Measurements from ENCODE around the gene TIMP3. TPM values are rescaled to one million over a fixed set of nuclear protein-coding genes. Genes with fewer than 3 reads are reported as not detected.

TIMP3 gene
- total RNA-seq, 6 donors from 2014 or later: 196 to 659 (median 531) TPM

DNA sequence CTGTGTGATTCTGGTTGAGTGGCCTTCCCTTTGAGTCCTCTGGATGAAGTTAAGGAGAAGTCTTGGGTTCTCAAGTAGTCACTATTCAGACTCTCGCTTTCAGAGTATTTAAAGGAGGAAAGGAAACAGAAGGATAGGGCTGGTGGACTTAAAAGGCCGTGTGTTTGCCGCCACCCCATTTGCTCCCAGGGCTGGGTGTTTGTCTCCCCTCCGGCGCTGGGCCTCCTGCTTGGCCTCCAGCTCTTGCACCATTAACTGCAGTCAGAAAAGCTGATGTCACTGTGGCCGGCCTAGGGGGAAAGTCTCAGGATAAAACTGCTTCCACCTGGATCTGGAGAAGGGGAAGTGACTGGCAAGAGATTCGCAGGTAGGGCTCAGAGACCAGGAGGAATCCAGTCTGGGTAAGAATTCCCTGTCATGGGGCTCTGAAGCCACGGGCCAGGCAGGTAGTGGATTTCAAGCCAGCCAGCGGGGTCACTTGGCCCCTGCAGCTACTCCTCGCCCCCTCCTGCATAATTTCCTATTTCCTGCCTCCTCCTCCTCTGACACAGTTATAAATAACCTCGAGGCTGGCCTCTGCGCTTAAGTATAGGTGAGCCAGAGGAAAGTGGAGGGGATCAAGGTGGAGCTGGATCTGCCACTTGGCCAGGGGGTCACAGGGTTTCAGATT is 17.1 kb downstream of the TIMP3 start:
- peaks cover 0 to 69% (median 5%) of the 10 kb centered on the region in 4 donors for H3K36me3 ChIP-seq
- DNase-seq (no peak), ATAC-seq (ENCODE audit: low FRiP score in 2 of 2) (no peak)
- no peaks in the 10 kb centered on the region for H3K9me3 ChIP-seq
- no peak overlapping the region for H3K4me3 ChIP-seq
- 52 to 58% methylated on average over 11 to 12 of the region's 12 CpGs for WGBS, 2 donors
- TF ChIP-seq, protein P1, sequence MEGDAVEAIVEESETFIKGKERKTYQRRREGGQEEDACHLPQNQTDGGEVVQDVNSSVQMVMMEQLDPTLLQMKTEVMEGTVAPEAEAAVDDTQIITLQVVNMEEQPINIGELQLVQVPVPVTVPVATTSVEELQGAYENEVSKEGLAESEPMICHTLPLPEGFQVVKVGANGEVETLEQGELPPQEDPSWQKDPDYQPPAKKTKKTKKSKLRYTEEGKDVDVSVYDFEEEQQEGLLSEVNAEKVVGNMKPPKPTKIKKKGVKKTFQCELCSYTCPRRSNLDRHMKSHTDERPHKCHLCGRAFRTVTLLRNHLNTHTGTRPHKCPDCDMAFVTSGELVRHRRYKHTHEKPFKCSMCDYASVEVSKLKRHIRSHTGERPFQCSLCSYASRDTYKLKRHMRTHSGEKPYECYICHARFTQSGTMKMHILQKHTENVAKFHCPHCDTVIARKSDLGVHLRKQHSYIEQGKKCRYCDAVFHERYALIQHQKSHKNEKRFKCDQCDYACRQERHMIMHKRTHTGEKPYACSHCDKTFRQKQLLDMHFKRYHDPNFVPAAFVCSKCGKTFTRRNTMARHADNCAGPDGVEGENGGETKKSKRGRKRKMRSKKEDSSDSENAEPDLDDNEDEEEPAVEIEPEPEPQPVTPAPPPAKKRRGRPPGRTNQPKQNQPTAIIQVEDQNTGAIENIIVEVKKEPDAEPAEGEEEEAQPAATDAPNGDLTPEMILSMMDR (IDR thresholded peaks at IDR 0.05): no peak
- TF ChIP-seq POLR2A (IDR thresholded peaks at IDR 0.05) (no peak), POLR2AphosphoS5 (IDR thresholded peaks at IDR 0.05) (no peak), EP300 (IDR thresholded peaks at IDR 0.05) (no peak)
- no peaks in the 10 kb centered on the region for H3K27me3 ChIP-seq
- H3K27ac ChIP-seq: peak overlapping the region; percentile 10 to 67 (median 44)
- H3K4me1 ChIP-seq: peaks cover 60 to 88% (median 70%) of the 10 kb centered on the region in 4 donors

DNA sequence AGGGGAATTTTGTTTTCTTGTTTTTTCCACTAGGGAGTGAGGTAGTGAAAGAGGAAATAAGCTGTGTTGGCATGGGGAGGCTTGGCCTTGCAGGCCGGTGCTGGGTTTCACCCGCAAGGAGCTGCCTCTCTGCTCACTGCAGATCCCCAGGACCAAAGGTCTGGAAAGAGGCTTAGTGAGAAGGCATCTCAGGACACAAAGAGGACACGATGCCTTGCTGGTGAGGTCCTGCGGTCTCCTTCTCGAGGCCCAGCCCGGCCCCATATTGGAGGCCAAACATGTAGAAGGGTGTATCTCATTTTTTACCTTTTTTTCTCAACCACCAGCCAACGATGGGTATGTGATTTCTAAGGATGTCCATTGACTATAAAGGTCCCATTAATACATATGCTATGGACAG is 17.6 kb downstream of the TIMP3 start:
- peaks cover 0 to 73% (median 5%) of the 10 kb centered on the region in 4 donors for H3K36me3 ChIP-seq
- no peaks in the 10 kb centered on the region for H3K27me3 ChIP-seq
- no peaks in the 10 kb centered on the region for H3K9me3 ChIP-seq
- no peak for DNase-seq
- TF ChIP-seq POLR2A (IDR thresholded peaks at IDR 0.05) (no peak), POLR2AphosphoS5 (IDR thresholded peaks at IDR 0.05) (no peak), EP300 (IDR thresholded peaks at IDR 0.05) (no peak)
- TF ChIP-seq, protein P1 (IDR thresholded peaks at IDR 0.05): no peak
- H3K27ac ChIP-seq: peak overlapping the region; percentile 10 to 67 (median 44)
- ATAC-seq (ENCODE audit: low FRiP score in 2 of 2): no peak
- peaks cover 62 to 87% (median 74%) of the 10 kb centered on the region in 4 donors for H3K4me1 ChIP-seq
- H3K4me3 ChIP-seq: no peak overlapping the region
- WGBS, 2 donors: 82 to 89% methylated on average over 7 of the region's 7 CpGs

DNA sequence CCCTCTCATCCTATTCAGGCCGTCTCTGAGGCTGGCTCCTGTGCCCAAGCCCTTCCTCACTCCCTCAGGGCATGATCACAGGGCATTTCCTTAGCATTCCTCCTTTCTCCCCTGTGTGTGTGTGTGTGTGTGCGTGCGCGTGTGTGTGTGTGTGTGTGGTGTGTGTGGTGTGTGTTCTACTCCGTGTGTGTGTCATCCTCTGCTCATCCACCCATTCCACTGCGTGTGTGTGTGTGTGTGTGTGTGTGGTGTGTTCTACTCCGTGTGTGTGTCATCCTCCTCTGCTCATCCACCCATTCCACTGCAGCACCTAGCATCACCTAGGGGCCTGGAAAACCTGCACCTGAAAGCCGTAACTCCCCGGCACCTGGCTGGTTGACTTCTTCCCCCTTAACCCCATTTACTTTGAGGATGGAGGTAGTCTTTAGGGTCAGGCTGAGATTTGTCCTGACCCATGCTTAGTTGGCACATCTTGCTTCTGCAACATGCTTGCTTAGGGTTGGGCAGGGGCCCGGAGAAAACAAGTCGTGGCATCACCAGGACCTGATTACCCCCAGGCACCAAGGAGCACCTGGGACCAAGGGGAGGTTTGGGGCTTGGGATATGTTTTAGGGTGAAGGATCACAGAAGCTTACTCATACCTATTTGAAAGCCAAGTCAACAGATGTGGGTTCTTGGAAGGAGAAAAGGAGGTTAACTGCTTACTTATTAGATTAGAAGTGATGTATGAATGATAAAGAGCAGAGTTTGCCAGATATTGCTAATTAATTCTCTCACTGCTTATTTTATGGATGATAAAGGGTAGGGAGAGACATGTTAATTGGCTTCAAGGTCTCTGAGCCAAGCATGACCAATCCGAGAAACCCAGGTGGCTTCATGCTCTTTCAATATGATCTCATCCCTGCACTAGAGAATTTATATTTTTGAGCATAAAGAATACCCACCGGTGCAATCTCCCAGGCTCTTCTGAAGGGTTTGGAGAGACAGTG is 18.9 kb downstream of the TIMP3 start:
- ATAC-seq (ENCODE audit: low FRiP score in 2 of 2) (peak in 1 of 2 donors; percentile 12), DNase-seq (no peak)
- Histone ChIP-seq H3K9me3 (no peaks in the 10 kb centered on the region), H3K27me3 (no peaks in the 10 kb centered on the region), H3K36me3 (peaks cover 0 to 78% (median 5%) of the 10 kb centered on the region in 4 donors), H3K27ac (peak overlapping the region in 2 of 4 donors; percentile 2 to 67), H3K4me1 (peaks cover 73 to 85% (median 80%) of the 10 kb centered on the region in 4 donors), H3K4me3 (no peak overlapping the region)
- WGBS, 2 donors: 77 to 83% methylated on average over 12 to 13 of the region's 13 CpGs
- TF ChIP-seq POLR2A (IDR thresholded peaks at IDR 0.05) (no peak), EP300 (IDR thresholded peaks at IDR 0.05) (no peak), POLR2AphosphoS5 (IDR thresholded peaks at IDR 0.05) (no peak)
- TF ChIP-seq, protein P1 (IDR thresholded peaks at IDR 0.05): no peak

DNA sequence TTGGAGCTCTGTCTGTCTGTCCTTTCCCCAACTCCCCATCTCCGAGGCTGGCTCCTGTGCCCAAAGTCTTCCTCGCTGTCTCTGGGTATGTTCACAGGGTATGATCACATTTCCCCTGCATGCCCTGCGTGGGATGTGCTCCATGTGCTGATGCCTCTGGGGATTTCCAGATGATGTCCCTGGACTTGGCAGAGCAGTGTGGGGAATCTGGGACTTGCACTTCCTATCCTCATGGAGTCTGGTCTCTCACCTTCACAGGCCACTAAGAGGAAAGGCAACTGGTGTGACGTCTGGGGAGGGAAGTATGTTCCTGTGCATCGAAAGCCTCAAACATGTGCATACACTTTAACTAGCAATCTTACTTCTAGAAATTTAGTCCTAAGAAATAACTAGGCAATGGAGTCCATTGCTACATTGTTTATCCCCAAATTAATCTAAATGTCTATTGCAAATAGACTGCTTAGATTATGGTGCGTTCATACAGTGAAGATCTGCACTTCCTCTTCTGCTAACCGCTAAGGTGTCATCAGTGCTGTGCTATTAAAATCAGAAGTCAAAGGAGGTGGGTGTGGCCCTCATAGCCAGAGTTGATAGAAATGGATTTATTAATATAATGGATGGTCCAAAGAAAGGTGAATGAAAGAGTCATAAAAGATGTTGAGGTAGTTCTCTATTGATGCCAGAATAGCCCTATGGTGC is 20.8 kb downstream of the TIMP3 start:
- Histone ChIP-seq H3K9me3 (no peaks in the 10 kb centered on the region), H3K27me3 (no peaks in the 10 kb centered on the region), H3K4me1 (peaks cover 71 to 88% (median 77%) of the 10 kb centered on the region in 4 donors), H3K36me3 (peaks cover 0 to 67% (median 4%) of the 10 kb centered on the region in 4 donors), H3K4me3 (no peak overlapping the region), H3K27ac (peak overlapping the region in 1 of 4 donors; percentile 15)
- TF ChIP-seq EP300 (IDR thresholded peaks at IDR 0.05) (peak in 1 of 4 donors; percentile 3), POLR2AphosphoS5 (IDR thresholded peaks at IDR 0.05) (peak; percentile 41 to 44), POLR2A (IDR thresholded peaks at IDR 0.05) (no peak)
- ATAC-seq (ENCODE audit: low FRiP score in 2 of 2): no peak
- 61 to 71% methylated on average over 7 of the region's 7 CpGs for WGBS, 2 donors
- no peak for DNase-seq

Measured in upper lobe of left lung (tissue), 6 donors.